HUES6 (cell line): ENCODE results near the gene UNC45B.
"Not testable (repeated sequence)": the region's sequence is repeated elsewhere in the genome, so short reads cannot be mapped to it uniquely, and the experiment has no call there.

Source experiments
- H3K27ac ChIP-seq: 2 replicates; pipeline ENCODE4 v1.7.0; 2013; ENCODE audit warnings: low read depth, mild to moderate bottlenecking, low read length, inconsistent platforms
- H3K27me3 ChIP-seq: 2 replicates; pipeline ENCODE4 v1.6.1; 2013; ENCODE audit warnings: low read length; ENCODE audit not compliant: control insufficient read depth, insufficient read depth
- H3K36me3 ChIP-seq: 2 replicates; pipeline ENCODE4 v1.6.1; 2013; ENCODE audit warnings: low read length; ENCODE audit not compliant: control insufficient read depth, insufficient read depth
- H3K4me1 ChIP-seq: 2 replicates; pipeline ENCODE4 v1.6.1; 2013; ENCODE audit warnings: low read length; ENCODE audit not compliant: control insufficient read depth, insufficient read depth
- H3K4me3 ChIP-seq: 2 replicates; pipeline ENCODE4 v1.5.1; 2013; ENCODE audit warnings: low read depth, low read length
- H3K9ac ChIP-seq: one replicate; pipeline ENCODE4 v1.6.1; 2013; ENCODE audit warnings: mild to moderate bottlenecking, low read length
- H3K9me3 ChIP-seq: 2 replicates; pipeline ENCODE4 v1.6.1; 2013; ENCODE audit warnings: low read depth, low read length; ENCODE audit not compliant: control insufficient read depth, insufficient read depth

The UNC45B gene

DNA sequence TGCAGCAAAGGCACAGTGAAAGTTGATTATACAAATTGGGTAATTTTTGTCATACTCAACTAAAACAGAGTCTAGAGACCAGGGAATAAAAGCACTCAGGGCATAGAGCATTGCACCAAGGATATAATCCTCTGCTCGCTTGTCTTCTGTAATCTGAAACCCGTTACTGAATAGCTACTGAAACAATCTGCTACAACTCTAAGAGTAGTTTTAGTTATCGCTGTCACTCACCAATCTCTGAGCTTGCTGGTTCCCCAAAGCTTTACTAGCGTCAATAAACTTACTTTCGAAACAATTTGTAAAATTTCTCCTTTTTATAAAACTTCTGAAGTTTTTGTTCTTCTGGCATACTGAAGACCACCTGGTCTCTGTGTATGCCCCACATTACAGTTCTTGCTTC, 69.5 kb downstream of the UNC45B start:
- no peaks in the 10 kb centered on the region for H3K36me3 ChIP-seq
- H3K4me1 ChIP-seq: no peaks in the 10 kb centered on the region
- H3K9ac ChIP-seq: no peak overlapping the region
- H3K27me3 ChIP-seq: no peaks in the 10 kb centered on the region; the same call in 1 of the 2 replicates
- no peak overlapping the region for H3K27ac ChIP-seq
- no peaks in the 10 kb centered on the region for H3K9me3 ChIP-seq
- no peak overlapping the region for H3K4me3 ChIP-seq

DNA sequence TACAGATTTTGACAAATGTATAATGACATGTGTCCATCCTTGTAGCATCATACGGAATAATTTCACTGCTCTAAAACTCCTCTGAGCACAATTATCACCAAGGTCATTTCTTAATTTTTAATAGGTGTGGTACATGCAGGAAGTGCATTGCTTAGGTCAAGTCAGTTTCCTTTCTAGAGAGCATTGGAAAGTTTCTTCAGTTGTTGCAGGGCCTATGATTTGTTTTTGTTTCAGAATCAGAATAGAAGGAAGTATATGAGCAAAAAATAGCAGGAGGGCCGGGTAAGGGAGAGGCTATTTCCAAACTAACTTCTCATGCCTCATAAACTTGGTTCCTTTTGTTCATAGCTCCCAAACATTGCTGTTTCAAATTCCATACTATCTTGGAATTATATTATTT, 71.3 kb downstream of the UNC45B start:
- Histone ChIP-seq H3K4me3 (no peak overlapping the region), H3K9me3 (peaks cover 7% of the 10 kb centered on the region), H3K27me3 (no peaks in the 10 kb centered on the region; the same call in 1 of the 2 replicates), H3K36me3 (no peaks in the 10 kb centered on the region), H3K27ac (no peak overlapping the region), H3K9ac (no peak overlapping the region), H3K4me1 (no peaks in the 10 kb centered on the region)

GRCh38 chr17:35222452-35222851, 74.8 kb downstream of the UNC45B start:
- Histone ChIP-seq H3K4me3 (no peak overlapping the region), H3K27me3 (0 out of 2 replicates have a peak, but pooled peaks cover 4% of the 10 kb centered on the region)

DNA sequence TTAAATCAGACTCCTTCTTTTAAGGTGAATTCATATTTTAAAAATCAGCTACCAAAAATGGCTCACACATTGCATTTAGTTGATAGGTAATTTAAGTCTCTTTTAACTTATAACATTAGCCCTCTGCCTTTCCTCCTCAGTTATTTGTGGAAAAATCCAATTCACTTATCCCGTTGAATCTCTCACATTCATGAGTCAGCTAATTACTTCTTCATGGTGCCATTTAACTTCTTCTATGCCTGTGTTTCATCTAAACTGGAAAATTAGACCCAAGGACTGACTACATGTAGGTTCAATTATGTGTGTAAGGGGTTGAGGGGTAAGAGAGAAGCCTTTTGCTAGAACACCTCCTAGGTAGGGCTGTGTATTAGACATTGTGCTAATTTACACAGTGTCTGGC, 76.8 kb downstream of the UNC45B start:
- Histone ChIP-seq H3K9ac (no peak overlapping the region), H3K27ac (no peak overlapping the region), H3K27me3 (0 out of 2 replicates have a peak, but pooled peaks cover 4% of the 10 kb centered on the region), H3K9me3 (peaks cover 7% of the 10 kb centered on the region), H3K4me1 (no peaks in the 10 kb centered on the region), H3K4me3 (no peak overlapping the region), H3K36me3 (no peaks in the 10 kb centered on the region)

More at GRCh38 chr17:35222452-35222851, 74.8 kb downstream of the UNC45B start:
- H3K9me3 ChIP-seq: peaks cover 7% of the 10 kb centered on the region
- H3K36me3 ChIP-seq: no peaks in the 10 kb centered on the region
- H3K4me1 ChIP-seq: no peaks in the 10 kb centered on the region
- no peak overlapping the region for H3K9ac ChIP-seq
- no peak overlapping the region for H3K27ac ChIP-seq

DNA sequence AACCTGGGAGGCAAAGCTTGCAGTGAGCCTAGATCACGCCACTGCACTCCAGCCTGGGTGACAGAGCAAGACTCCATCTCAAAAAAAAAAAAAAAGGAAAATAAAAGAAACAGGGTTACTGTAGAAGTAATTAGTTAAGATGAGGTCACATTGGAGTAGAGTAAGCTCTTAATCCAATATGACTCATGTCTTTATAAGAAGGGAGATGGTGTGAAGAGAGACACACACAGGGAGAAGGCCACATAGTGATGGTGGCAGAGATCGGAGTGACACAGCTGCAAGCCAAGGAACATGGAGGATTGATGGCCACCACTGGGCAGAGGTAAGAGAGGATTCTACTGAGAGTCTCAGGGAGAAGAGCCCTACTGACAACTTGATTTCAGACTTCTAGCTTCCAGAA, 79.9 kb downstream of the UNC45B start:
- Histone ChIP-seq H3K27me3 (0 out of 2 replicates have a peak, but pooled peaks cover 4% of the 10 kb centered on the region), H3K4me3 (no peak overlapping the region), H3K9ac (no peak overlapping the region), H3K36me3 (no peaks in the 10 kb centered on the region), H3K4me1 (no peaks in the 10 kb centered on the region), H3K9me3 (peaks cover 4% of the 10 kb centered on the region), H3K27ac (no peak overlapping the region)

DNA sequence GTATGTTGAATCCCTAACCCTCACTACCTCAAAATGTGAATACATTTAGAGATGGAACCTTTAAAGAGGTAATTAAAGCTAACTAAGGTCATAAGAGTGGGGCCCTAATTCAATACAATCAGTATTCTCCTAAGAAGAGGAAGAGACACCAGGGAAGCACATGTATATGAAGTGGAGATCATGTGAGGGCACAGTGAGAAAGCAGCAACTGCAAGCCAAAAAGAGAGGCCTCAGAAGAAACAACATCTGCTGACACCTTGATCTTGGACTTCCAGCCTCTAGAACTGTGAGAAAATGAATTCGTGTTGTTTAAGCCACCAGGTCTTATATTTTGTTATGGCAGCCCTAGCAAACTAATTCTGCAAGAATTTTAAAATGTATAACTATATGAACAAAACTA, 82.0 kb downstream of the UNC45B start:
- Histone ChIP-seq H3K9me3 (no peaks in the 10 kb centered on the region), H3K9ac (no peak overlapping the region), H3K4me3 (no peak overlapping the region), H3K4me1 (no peaks in the 10 kb centered on the region), H3K27me3 (0 out of 2 replicates have a peak, but pooled peaks cover 2% of the 10 kb centered on the region), H3K27ac (no peak overlapping the region), H3K36me3 (no peaks in the 10 kb centered on the region)

GRCh38 chr17:35234315-35234714, 86.7 kb downstream of the UNC45B start:
- not testable (repeated sequence) for H3K9ac ChIP-seq, H3K27ac ChIP-seq, H3K4me3 ChIP-seq, H3K27me3 ChIP-seq, H3K36me3 ChIP-seq, H3K4me1 ChIP-seq, H3K9me3 ChIP-seq

DNA sequence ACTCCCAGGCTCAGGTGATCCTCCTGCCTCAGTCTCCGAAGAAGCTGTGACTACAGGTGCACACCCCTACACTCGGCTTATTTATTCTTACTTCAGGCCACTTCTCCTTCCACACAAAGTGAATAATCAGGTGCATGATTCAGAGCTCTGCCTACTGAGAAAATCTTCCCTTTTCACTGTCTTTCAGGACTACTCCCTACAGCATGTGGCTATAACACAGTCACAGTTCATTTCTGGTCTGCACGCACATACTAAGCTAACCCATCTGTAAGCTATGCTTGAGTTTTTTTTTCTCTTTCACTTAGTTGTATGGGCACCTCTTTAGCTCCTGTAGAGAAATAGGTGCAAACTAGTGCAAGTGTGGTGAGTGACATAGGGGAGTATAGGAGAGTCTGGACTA, 87.7 kb downstream of the UNC45B start:
- no peaks in the 10 kb centered on the region for H3K9me3 ChIP-seq
- H3K9ac ChIP-seq: no peak overlapping the region
- no peaks in the 10 kb centered on the region for H3K4me1 ChIP-seq
- H3K27ac ChIP-seq: no peak overlapping the region
- H3K27me3 ChIP-seq: no peaks in the 10 kb centered on the region; the same call in none of the 2 replicates
- no peaks in the 10 kb centered on the region for H3K36me3 ChIP-seq
- H3K4me3 ChIP-seq: no peak overlapping the region

- Histone ChIP-seq H3K36me3 (no peaks in the 10 kb centered on the region), H3K9me3 (no peaks in the 10 kb centered on the region), H3K4me3 (no peak overlapping the region), H3K4me1 (no peaks in the 10 kb centered on the region), H3K27me3 (no peaks in the 10 kb centered on the region; the same call in none of the 2 replicates), H3K27ac (no peak overlapping the region), H3K9ac (no peak overlapping the region)
Observed at GRCh38 chr17:35235917-35236316, 88.3 kb downstream of the UNC45B start.

DNA sequence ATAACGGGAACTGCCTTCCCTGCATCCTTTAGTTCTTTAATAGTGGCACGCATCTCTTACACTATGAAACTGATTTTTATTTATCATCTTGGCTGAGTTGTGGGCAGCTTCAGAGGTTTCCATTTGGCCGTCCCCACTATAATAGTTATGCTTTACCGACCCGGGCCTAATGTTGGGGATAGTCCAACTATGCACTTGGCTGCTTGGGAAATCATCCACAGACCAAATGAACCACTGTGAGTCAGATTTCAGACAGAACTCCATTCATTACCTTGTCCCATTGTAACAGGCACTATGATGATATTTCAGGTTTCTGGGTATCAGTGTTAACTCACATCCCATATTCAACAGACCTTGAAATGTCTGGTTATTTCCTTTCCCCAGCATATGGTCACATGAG, 89.2 kb downstream of the UNC45B start:
- Histone ChIP-seq H3K27me3 (no peaks in the 10 kb centered on the region; the same call in none of the 2 replicates), H3K36me3 (no peaks in the 10 kb centered on the region)

GRCh38 chr17:35238821-35239220, 91.2 kb downstream of the UNC45B start:
- Histone ChIP-seq H3K9me3 (no peaks in the 10 kb centered on the region), H3K9ac (no peak overlapping the region), H3K27me3 (no peaks in the 10 kb centered on the region; the same call in none of the 2 replicates), H3K4me3 (no peak overlapping the region), H3K36me3 (no peaks in the 10 kb centered on the region), H3K27ac (no peak overlapping the region), H3K4me1 (peaks cover 10% of the 10 kb centered on the region)

More for the DNA sequence above, 89.2 kb downstream of the UNC45B start:
- no peaks in the 10 kb centered on the region for H3K9me3 ChIP-seq
- H3K27ac ChIP-seq: no peak overlapping the region
- no peak overlapping the region for H3K9ac ChIP-seq
- H3K4me3 ChIP-seq: no peak overlapping the region
- H3K4me1 ChIP-seq: 0 out of 2 replicates have a peak, but pooled peaks cover 2% of the 10 kb centered on the region
